BE2C (cell line): ENCODE data around the gene PGS1.

ENCODE experiments used
- DNase-seq: peaks from one replicate; pipeline ENCODE4 v3.0.0-alpha.2; 2020
- H3K27me3 ChIP-seq: fragments of 250-450 bp; sonication (Bioruptor Pico); 2 replicates; pipeline ENCODE4 v1.5.1; 2020; ENCODE audit warnings: mild to moderate bottlenecking
- H3K36me3 ChIP-seq: fragments of 250-450 bp; sonication (Bioruptor Pico); 2 replicates; pipeline ENCODE4 v1.5.1; 2020; ENCODE audit warnings: mild to moderate bottlenecking
- H3K4me1 ChIP-seq: fragments of 250-450 bp; sonication (Bioruptor Pico); 2 replicates; pipeline ENCODE4 v1.5.1; 2020
- H3K4me3 ChIP-seq: 2 replicates; pipeline ENCODE4 v1.5.1; 2011; ENCODE audit warnings: low read depth, low read length
- H3K9me3 ChIP-seq: fragments of 250-450 bp; sonication (Bioruptor Pico); 2 replicates; pipeline ENCODE4 v1.5.1; 2020
- TF ChIP-seq, protein P1 (sequence below): IDR thresholded peaks from 2 replicates; pipeline ENCODE4 v1.5.1; 2012; ENCODE audit warnings: mild to moderate bottlenecking, low read depth, low read length

The PGS1 gene

DNA sequence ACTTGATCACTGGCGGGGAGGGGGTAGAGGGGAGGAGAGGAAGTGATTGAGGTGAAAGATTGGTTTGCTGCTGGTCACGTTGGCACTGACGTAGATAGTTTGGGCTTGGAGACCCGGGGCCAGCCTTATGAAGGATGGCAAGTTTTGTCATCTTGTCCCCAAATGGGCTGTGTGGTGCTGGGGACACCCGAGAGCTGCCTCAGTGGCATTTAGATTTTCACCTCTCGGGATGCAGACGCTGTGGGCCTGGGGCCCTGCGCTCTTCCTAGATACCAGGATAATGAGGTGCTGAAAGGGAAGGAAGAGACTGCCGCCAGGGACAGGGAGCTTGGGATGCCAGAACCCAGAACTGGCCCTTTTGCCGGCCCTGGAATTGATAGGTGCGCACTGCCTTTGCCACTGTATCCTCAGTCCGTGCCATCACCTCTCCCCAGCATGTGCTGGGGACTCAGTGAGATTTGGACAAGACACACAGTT is 17.2 kb upstream of the PGS1 start:
- TF ChIP-seq, protein P1, sequence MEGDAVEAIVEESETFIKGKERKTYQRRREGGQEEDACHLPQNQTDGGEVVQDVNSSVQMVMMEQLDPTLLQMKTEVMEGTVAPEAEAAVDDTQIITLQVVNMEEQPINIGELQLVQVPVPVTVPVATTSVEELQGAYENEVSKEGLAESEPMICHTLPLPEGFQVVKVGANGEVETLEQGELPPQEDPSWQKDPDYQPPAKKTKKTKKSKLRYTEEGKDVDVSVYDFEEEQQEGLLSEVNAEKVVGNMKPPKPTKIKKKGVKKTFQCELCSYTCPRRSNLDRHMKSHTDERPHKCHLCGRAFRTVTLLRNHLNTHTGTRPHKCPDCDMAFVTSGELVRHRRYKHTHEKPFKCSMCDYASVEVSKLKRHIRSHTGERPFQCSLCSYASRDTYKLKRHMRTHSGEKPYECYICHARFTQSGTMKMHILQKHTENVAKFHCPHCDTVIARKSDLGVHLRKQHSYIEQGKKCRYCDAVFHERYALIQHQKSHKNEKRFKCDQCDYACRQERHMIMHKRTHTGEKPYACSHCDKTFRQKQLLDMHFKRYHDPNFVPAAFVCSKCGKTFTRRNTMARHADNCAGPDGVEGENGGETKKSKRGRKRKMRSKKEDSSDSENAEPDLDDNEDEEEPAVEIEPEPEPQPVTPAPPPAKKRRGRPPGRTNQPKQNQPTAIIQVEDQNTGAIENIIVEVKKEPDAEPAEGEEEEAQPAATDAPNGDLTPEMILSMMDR = no peak
- Histone ChIP-seq H3K27me3 (peaks cover 23% of the 10 kb centered on the region), H3K36me3 (no peaks in the 10 kb centered on the region), H3K4me3 (no peak overlapping the region), H3K4me1 (peaks cover 6% of the 10 kb centered on the region; the same call in 1 of the 2 replicates), H3K9me3 (no peaks in the 10 kb centered on the region)
- no peak for DNase-seq

DNA sequence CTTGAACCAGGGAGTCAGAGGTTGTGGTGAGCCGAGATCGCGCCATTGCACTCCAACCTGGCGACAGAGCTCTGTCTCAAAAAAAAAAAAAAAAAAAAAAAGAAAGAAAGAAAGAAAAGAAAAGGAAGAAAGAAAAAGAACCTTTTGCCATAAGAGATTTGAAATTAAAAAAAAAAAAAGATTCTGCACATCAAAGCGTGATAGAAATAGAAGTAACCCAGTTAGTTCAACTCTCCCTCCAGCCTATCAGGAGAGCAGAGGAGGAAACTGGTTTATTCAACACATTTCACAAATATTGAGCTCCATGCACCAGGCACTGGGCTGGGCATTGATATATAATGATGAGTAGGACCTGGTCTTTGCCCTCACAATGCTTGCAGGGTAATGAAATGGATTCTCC is 16.2 kb upstream of the PGS1 start:
- TF ChIP-seq, protein P1 = no peak
- Histone ChIP-seq H3K27me3 (peaks cover 23% of the 10 kb centered on the region), H3K36me3 (no peaks in the 10 kb centered on the region), H3K4me1 (peaks cover 8% of the 10 kb centered on the region; the same call in 1 of the 2 replicates), H3K4me3 (no peak overlapping the region), H3K9me3 (no peaks in the 10 kb centered on the region)
- DNase-seq = no peak

GRCh38 chr17:78362671-78363070 is 15.8 kb upstream of the PGS1 start:
- TF ChIP-seq, protein P1 = peak; percentile 32
- H3K9me3 ChIP-seq = no peaks in the 10 kb centered on the region
- H3K4me3 ChIP-seq = no peak overlapping the region
- H3K36me3 ChIP-seq = no peaks in the 10 kb centered on the region
- no peak for DNase-seq
- peaks cover 8% of the 10 kb centered on the region; the same call in 1 of the 2 replicates for H3K4me1 ChIP-seq
- H3K27me3 ChIP-seq = peaks cover 23% of the 10 kb centered on the region

- H3K9me3 ChIP-seq = no peaks in the 10 kb centered on the region
- no peak for DNase-seq
- H3K27me3 ChIP-seq = peaks cover 7% of the 10 kb centered on the region
- H3K36me3 ChIP-seq = no peaks in the 10 kb centered on the region
- H3K4me1 ChIP-seq = peaks cover 11% of the 10 kb centered on the region
- TF ChIP-seq, protein P1 = no peak
- no peak overlapping the region for H3K4me3 ChIP-seq
Measured at GRCh38 chr17:78364436-78365281, 13.8 kb upstream of the PGS1 start.

GRCh38 chr17:78365561-78366108 is 12.8 kb upstream of the PGS1 start:
- no peaks in the 10 kb centered on the region for H3K27me3 ChIP-seq
- no peak for DNase-seq
- peaks cover 12% of the 10 kb centered on the region for H3K4me1 ChIP-seq
- no peaks in the 10 kb centered on the region for H3K36me3 ChIP-seq
- H3K9me3 ChIP-seq = no peaks in the 10 kb centered on the region
- TF ChIP-seq, protein P1 = no peak
- no peak overlapping the region for H3K4me3 ChIP-seq
